NCI-H2081 treated with DMSO at 0.1 percent for 48 hours (cell line): Measurements from ENCODE around the gene CCNL1.
"Not testable (repeated sequence)": the region's sequence is repeated elsewhere in the genome, so short reads cannot be mapped to it uniquely, and the experiment has no call there.

Experiments used
- DNase-seq: peaks from one replicate; lab custom pipeline; 2025; lab: John Stamatoyannopoulos, UW

Gene CCNL1

GRCh38 chr3:157103280-157103679, 56.7 kb downstream of the CCNL1 start:
- DNase-seq: no peak

GRCh38 chr3:157102595-157102994, 57.4 kb downstream of the CCNL1 start:
- not testable (repeated sequence) for DNase-seq

GRCh38 chr3:157102098-157102497, 57.8 kb downstream of the CCNL1 start:
- no peak for DNase-seq

GRCh38 chr3:157101486-157101885, 58.5 kb downstream of the CCNL1 start:
- DNase-seq: no peak

GRCh38 chr3:157100608-157101396, 59.1 kb downstream of the CCNL1 start:
- DNase-seq: no peak

GRCh38 chr3:157100096-157100477, 59.9 kb downstream of the CCNL1 start:
- no peak for DNase-seq

GRCh38 chr3:157099326-157100095, 60.4 kb downstream of the CCNL1 start:
- no peak for DNase-seq

GRCh38 chr3:157098823-157099185, 61.1 kb downstream of the CCNL1 start:
- DNase-seq: no peak

GRCh38 chr3:157098121-157098822, 61.7 kb downstream of the CCNL1 start:
- no peak for DNase-seq
